IMR-90 (cell line): Measurements from ENCODE around the gene ASF1A. TPM values are rescaled to one million over a fixed set of nuclear protein-coding genes. Genes with fewer than 3 reads are reported as not detected.

Experiments used
- ATAC-seq: fragments of 200-7000 bp; cut with Tn5 transposase; 2 replicates; pipeline ENCODE4 v1.9.1; 2020; ENCODE audit warnings: low read depth, mild to moderate bottlenecking, moderate library complexity
- BruUV-seq: library from RNA; stranded (reverse); fragments of 400-500 nt; replicated peaks from 2 replicates; lab custom pipeline; 2021; lab: Mats Ljungman, UMichigan
- CTCF ChIA-PET: fragments of 300-600 bp; formaldehyde crosslinking; extraction: SDS; loops from one replicate; lab custom pipeline; 2021; ENCODE audit warnings: antibody characterized with exemption; lab: Yijun Ruan, JAX
- POLR2A ChIA-PET: fragments of 300-600 bp; sonication (Branson Sonifier 250); formaldehyde crosslinking; loops from one replicate; lab custom pipeline; 2022; ENCODE audit warnings: antibody characterized with exemption; ENCODE audit not compliant: unreplicated experiment; lab: Charles Lee
- DNase-seq: peaks from one replicate; pipeline ENCODE4 v3.0.0; 2013
- H2AFZ ChIP-seq: replicated peaks from 2 replicates; pipeline ENCODE3; 2013; ENCODE audit warnings: low read length, mild to moderate bottlenecking; ENCODE audit not compliant: poor library complexity
- H2AK5ac ChIP-seq: 2 replicates; pipeline ENCODE4 v1.6.1; 2013; ENCODE audit warnings: low read depth, low read length, inconsistent platforms
- H2AK9ac ChIP-seq: replicated peaks from 2 replicates; pipeline ENCODE3; 2013; ENCODE audit warnings: mild to moderate bottlenecking, low read depth, low read length, moderate library complexity; ENCODE audit not compliant: poor library complexity
- H2BK120ac ChIP-seq: 2 replicates; pipeline ENCODE4 v1.6.1; 2013; ENCODE audit warnings: low read depth, low read length, inconsistent platforms
- H2BK15ac ChIP-seq: 3 replicates; pipeline ENCODE4 v1.6.1; 2013; ENCODE audit warnings: low read depth, low read length, inconsistent platforms
- H2BK20ac ChIP-seq: 2 replicates; pipeline ENCODE4 v1.6.1; 2013; ENCODE audit warnings: low read depth, mild to moderate bottlenecking, inconsistent platforms, low read length, moderate library complexity
- H2BK5ac ChIP-seq: 2 replicates; pipeline ENCODE4 v1.6.1; 2013; ENCODE audit warnings: mild to moderate bottlenecking, low read depth, low read length, inconsistent platforms; ENCODE audit not compliant: poor library complexity, severe bottlenecking
- H3K14ac ChIP-seq: replicated peaks from 2 replicates; pipeline ENCODE4 v1.6.1; 2013; ENCODE audit warnings: low read depth, low read length, inconsistent platforms
- H3K18ac ChIP-seq: 2 replicates; pipeline ENCODE4 v1.6.1; 2013; ENCODE audit warnings: low read depth, low read length, control low read depth
- H3K23ac ChIP-seq: 2 replicates; pipeline ENCODE4 v1.6.1; 2013; ENCODE audit warnings: low read depth, low read length, inconsistent platforms
- H3K27ac ChIP-seq: 2 replicates; pipeline ENCODE4 v1.5.1; 2013; ENCODE audit warnings: mild to moderate bottlenecking, control low read depth, low read length; ENCODE audit not compliant: insufficient read depth
- H3K27me3 ChIP-seq: 2 replicates; pipeline ENCODE4 v1.6.1; 2013; ENCODE audit warnings: low read length; ENCODE audit not compliant: control insufficient read depth, insufficient read depth
- H3K36me3 ChIP-seq: 2 replicates; pipeline ENCODE4 v1.6.1; 2013; ENCODE audit warnings: low read length, mixed read lengths; ENCODE audit not compliant: control insufficient read depth, insufficient read depth
- H3K4ac ChIP-seq: 2 replicates; pipeline ENCODE4 v1.6.1; 2013; ENCODE audit warnings: low read depth, low read length, inconsistent platforms
- H3K4me1 ChIP-seq: 2 replicates; pipeline ENCODE4 v1.6.1; 2013; ENCODE audit warnings: low read length, mixed read lengths; ENCODE audit not compliant: control insufficient read depth, insufficient read depth
- H3K4me2 ChIP-seq: 2 replicates; pipeline ENCODE4 v1.6.1; 2013; ENCODE audit warnings: low read depth, mild to moderate bottlenecking, control low read depth, low read length, moderate library complexity
- H3K4me3 ChIP-seq: 2 replicates; pipeline ENCODE4 v1.5.1; 2013; ENCODE audit warnings: low read depth, mild to moderate bottlenecking, control low read depth, low read length, moderate library complexity; ENCODE audit not compliant: insufficient read depth
- H3K56ac ChIP-seq: 2 replicates; pipeline ENCODE4 v1.6.1; 2013; ENCODE audit warnings: low read length, inconsistent platforms; ENCODE audit not compliant: insufficient read depth; ENCODE audit errors: extremely low read depth
- H3K79me1 ChIP-seq, 2 experiments: 2 replicates each; pipeline ENCODE4 v1.6.1; 2013; ENCODE audit warnings: low read length in 2 of 2, inconsistent platforms in 1 of 2, low read depth in 1 of 2
- H3K9ac ChIP-seq: 2 replicates; pipeline ENCODE4 v1.6.1; 2013; ENCODE audit warnings: low read depth, low read length, control low read depth
- H3K9me1 ChIP-seq: 2 replicates; pipeline ENCODE4 v1.6.1; 2013; ENCODE audit warnings: low read length, inconsistent platforms; ENCODE audit not compliant: insufficient read depth
- H3K9me3 ChIP-seq: 2 replicates; pipeline ENCODE4 v1.6.1; 2013; ENCODE audit warnings: low read length; ENCODE audit not compliant: control insufficient read depth, insufficient read depth
- H4K20me1 ChIP-seq: 2 replicates; pipeline ENCODE4 v1.6.1; 2013; ENCODE audit warnings: low read length, inconsistent platforms; ENCODE audit not compliant: insufficient read depth
- H4K5ac ChIP-seq: 2 replicates; pipeline ENCODE4 v1.6.1; 2013; ENCODE audit warnings: mild to moderate bottlenecking, low read depth, low read length, control low read depth
- H4K8ac ChIP-seq, 2 experiments: 2 replicates each; pipeline ENCODE4 v1.6.1; 2013; ENCODE audit warnings: low read depth in 2 of 2, low read length in 2 of 2, control low read depth in 1 of 2, inconsistent platforms in 1 of 2
- H4K91ac ChIP-seq: 2 replicates; pipeline ENCODE4 v1.6.1; 2013; ENCODE audit warnings: low read depth, low read length, inconsistent platforms; ENCODE audit not compliant: insufficient read depth
- BHLHE40 ChIP-seq: fragments of 150-350 bp; IDR thresholded peaks from 2 replicates; pipeline ENCODE4 v1.6.1; 2016; ENCODE audit warnings: mild to moderate bottlenecking, low read depth, low read length
- CEBPB ChIP-seq: IDR thresholded peaks from 2 replicates; pipeline ENCODE4 v1.6.1; 2012; ENCODE audit warnings: low read depth, low read length, improper control_type of control experiment
- CHD1 ChIP-seq: IDR thresholded peaks from 2 replicates; pipeline ENCODE4 v1.6.1; 2012; ENCODE audit warnings: low read depth, low read length, improper control_type of control experiment
- CTCF ChIP-seq: conservative IDR thresholded peaks from 2 replicates; pipeline ENCODE4 v1.5.1; 2012; ENCODE audit warnings: mild to moderate bottlenecking, low read depth, low read length, improper control_type of control experiment
- MAFK ChIP-seq: IDR thresholded peaks from 2 replicates; pipeline ENCODE4 v1.6.1; 2012; ENCODE audit warnings: low read depth, low read length, improper control_type of control experiment
- MAZ ChIP-seq: IDR thresholded peaks from 2 replicates; pipeline ENCODE4 v1.6.1; 2012; ENCODE audit warnings: low read depth, mild to moderate bottlenecking, low read length, improper control_type of control experiment, moderate library complexity, borderline replicate concordance
- MXI1 ChIP-seq: IDR thresholded peaks from 2 replicates; pipeline ENCODE4 v1.6.1; 2012; ENCODE audit warnings: low read depth, mild to moderate bottlenecking, low read length, moderate library complexity, borderline replicate concordance
- NFE2L2 ChIP-seq: fragments of 150-350 bp; IDR thresholded peaks from 2 replicates; pipeline ENCODE4 v1.6.1; 2016; ENCODE audit warnings: low read depth, mild to moderate bottlenecking, low read length
- POLR2A ChIP-seq: IDR thresholded peaks from 2 replicates; pipeline ENCODE4 v1.6.1; 2012; ENCODE audit warnings: mild to moderate bottlenecking, low read depth, low read length
- RCOR1 ChIP-seq: IDR thresholded peaks from 2 replicates; pipeline ENCODE4 v1.6.1; 2012; ENCODE audit warnings: mild to moderate bottlenecking, low read length, improper control_type of control experiment; ENCODE audit not compliant: insufficient replicate concordance
- whole genome bisulfite sequencing, 2 experiments: methylation state at CpG; one replicate each; pipeline versions ENCODE4 v1.1.5 to v1.1.7; 2013; ENCODE audit warnings: missing lambda C conversion rate in 2 of 2; ENCODE audit not compliant: insufficient read length in 1 of 2; ENCODE audit errors: extremely low coverage in 2 of 2; 5-methylcytosine and 5-hydroxymethylcytosine counted together
- dilution Hi-C: fragments of 300-500 bp; cut with HindIII; formaldehyde crosslinking; loops from one replicate; pipeline ENCODE4 v1.14.3; 2018; ENCODE audit warnings: low sequenced_read_pairs; ENCODE audit not compliant: unreplicated experiment
- in situ Hi-C: fragments of 300-500 bp; cut with MboI; formaldehyde crosslinking; loops from 3 replicates; pipeline ENCODE4 v1.14.3; 2019; ENCODE audit warnings: low sequenced_read_pairs, inconsistent platforms, mixed read lengths
- intact Hi-C: fragments of 100-400 bp; cut with micrococcal nuclease; formaldehyde crosslinking; loops from 2 replicates; pipeline ENCODE4 v1.10.0; 2022
- polyA plus RNA-seq, 3 experiments: library from polyadenylated mRNA; depleted of rRNA; stranded (reverse); fragments of >200 nt; gene quantifications; 2 replicates each; pipeline ENCODE4 v1.2.3, GENCODE V29; 2012; ENCODE audit warnings: low replicate concordance in 1 of 3
- total RNA-seq: library from RNA; depleted of rRNA; stranded (reverse); fragments of >200 nt; gene quantifications from 2 replicates; pipeline ENCODE4 v1.2.3, GENCODE V29; 2012
- TF ChIP-seq, protein P1 (sequence below): fragments of 150-350 bp; IDR thresholded peaks from 2 replicates; pipeline ENCODE4 v1.6.1; 2017; ENCODE audit warnings: mild to moderate bottlenecking, antibody characterized with exemption, low read length, low read depth

Gene ASF1A
- total and polyA plus RNA-seq, 2 of the 4 experiments (the other 2 are of a cell fraction) = 10.1 to 11.1 TPM

DNA sequence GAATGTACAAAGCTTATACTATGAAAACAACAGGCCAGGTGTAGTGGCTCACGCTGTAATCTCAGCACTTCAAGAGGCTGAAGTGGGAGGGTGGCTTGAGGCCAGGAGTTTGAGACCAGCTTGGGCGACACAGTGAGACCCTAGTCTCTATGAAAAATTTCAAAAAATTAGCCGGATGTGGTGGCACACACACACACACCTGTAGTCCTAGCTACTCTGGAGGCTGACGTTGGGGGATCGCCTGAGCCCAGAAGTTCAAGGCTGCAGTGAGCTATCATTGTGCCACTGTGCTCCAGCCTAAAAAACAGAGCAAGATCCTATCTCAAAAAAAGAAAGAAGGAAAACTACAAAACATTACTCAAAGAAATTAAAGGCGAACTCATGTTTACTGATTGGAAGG, 7.3 kb upstream of the ASF1A start:
- H3K4me2 ChIP-seq = no peak overlapping the region
- dilution Hi-C loops = no loop called here
- no peaks in the 10 kb centered on the region for H3K9me3 ChIP-seq
- no peak overlapping the region for H3K9ac ChIP-seq
- DNase-seq (no peak), ATAC-seq (no peak)
- H3K36me3 ChIP-seq = no peaks in the 10 kb centered on the region
- 100% methylated on average over 1 of the region's 6 CpGs; no CpG with 5 or more reads in 1 of the 2 experiments for WGBS, 2 experiments
- H3K9me1 ChIP-seq = no peaks in the 10 kb centered on the region; the same call in 1 of the 2 replicates
- H2AFZ ChIP-seq = no peak overlapping the region
- H2AK9ac ChIP-seq = no peak overlapping the region
- in situ Hi-C loops = no loop called here
- H2BK15ac ChIP-seq = no peak overlapping the region
- H3K79me1 ChIP-seq = peaks cover 12 to 29% of the 10 kb centered on the region in 2 experiments
- no peaks in the 10 kb centered on the region for H4K20me1 ChIP-seq
- ChIA-PET CTCF (interaction anchor here (0.7 kb wide), 1 partner anchor 41 kb away, joined by 3 read pairs; no protein-coding TSS in a partner anchor), POLR2A (no interaction called here)
- no TSS peak for BruUV-seq
- no peak overlapping the region for H2AK5ac ChIP-seq
- no peak overlapping the region for H3K27ac ChIP-seq
- no peak overlapping the region for H4K8ac ChIP-seq
- no peak overlapping the region for H4K91ac ChIP-seq
- intact Hi-C loops = no loop called here
- no peaks in the 10 kb centered on the region for H3K27me3 ChIP-seq
- H2BK5ac ChIP-seq = no peak overlapping the region
- TF ChIP-seq POLR2A = no peak
- no peak for TF ChIP-seq CHD1
- no peak for TF ChIP-seq RCOR1
- no peak for TF ChIP-seq BHLHE40
- no peak for TF ChIP-seq MAZ
- TF ChIP-seq, protein P1, sequence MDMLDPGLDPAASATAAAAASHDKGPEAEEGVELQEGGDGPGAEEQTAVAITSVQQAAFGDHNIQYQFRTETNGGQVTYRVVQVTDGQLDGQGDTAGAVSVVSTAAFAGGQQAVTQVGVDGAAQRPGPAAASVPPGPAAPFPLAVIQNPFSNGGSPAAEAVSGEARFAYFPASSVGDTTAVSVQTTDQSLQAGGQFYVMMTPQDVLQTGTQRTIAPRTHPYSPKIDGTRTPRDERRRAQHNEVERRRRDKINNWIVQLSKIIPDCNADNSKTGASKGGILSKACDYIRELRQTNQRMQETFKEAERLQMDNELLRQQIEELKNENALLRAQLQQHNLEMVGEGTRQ = no peak
- no peak for TF ChIP-seq MAFK
- TF ChIP-seq CTCF = no peak
- no peak for TF ChIP-seq MXI1
- TF ChIP-seq CEBPB = no peak
- TF ChIP-seq NFE2L2 = no peak
- no peak overlapping the region for H2BK120ac ChIP-seq
- no peak overlapping the region for H4K5ac ChIP-seq
- H3K23ac ChIP-seq = no peak overlapping the region
- H3K4me1 ChIP-seq = 0 out of 2 replicates have a peak, but pooled peaks cover 2% of the 10 kb centered on the region
- H3K18ac ChIP-seq = no peak overlapping the region
- no peak overlapping the region for H3K56ac ChIP-seq
- H3K14ac ChIP-seq = no peak overlapping the region
- H2BK20ac ChIP-seq = no peak overlapping the region
- no peak overlapping the region for H3K4ac ChIP-seq
- no peak overlapping the region for H3K4me3 ChIP-seq
